IPS-NIHi7 (cell line): ENCODE measurements around the gene CAST.
A peak's percentile ranks its signal among the peaks of the same experiment; 100 is the strongest.
"Not testable (repeated sequence)": the region's sequence is repeated elsewhere in the genome, so short reads cannot be mapped to it uniquely, and the experiment has no call there.

Source experiments
- DNase-seq: peaks from one replicate; pipeline ENCODE4 v3.0.0; 2012; ENCODE audit warnings: mixed read lengths; ENCODE audit errors: extremely low spot score

Gene CAST

GRCh38 chr5:96712100-96712746, 50.0 kb downstream of the CAST start:
- no peak for DNase-seq

DNA sequence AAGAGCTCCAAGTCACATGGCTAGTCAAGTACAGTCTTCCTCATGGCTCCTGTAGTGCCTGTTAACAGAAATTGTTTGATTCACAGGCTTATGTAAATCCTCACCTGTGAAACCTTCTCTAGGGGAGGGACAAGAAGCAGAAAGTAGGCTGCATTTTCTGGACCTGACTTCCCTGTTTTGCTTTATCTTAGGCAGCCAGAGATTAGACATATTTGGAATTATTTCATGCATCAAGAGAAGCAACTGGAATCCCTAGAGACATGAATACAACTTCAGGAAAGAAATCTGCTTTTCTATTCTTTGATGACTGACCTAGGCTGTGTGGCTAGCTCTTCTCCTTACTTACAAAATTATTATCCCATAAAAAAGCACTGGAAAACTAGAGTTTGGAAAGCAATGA, 52.3 kb downstream of the CAST start:
- DNase-seq, result no peak

GRCh38 chr5:96714951-96715451, 52.8 kb downstream of the CAST start:
- peak; percentile 25 for DNase-seq

DNA sequence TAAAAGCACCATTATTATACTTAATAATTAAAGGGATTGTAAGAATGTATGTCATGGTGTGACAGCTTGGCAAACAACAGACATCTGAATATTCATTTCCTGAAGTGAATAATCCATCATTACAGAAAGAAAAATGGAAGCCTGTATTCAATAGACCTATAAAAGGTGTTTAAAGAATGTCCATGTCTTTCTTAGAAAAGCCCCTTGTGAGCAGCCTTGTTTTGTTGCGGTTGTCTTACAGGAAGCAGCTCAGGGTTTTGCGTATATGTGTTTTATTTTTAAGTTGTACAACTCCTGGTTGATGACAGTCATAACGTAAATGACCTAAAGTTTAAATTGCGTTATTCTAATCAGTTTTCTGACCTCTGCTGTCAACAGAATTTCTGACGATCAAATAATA, 53.8 kb downstream of the CAST start:
- no peak for DNase-seq

GRCh38 chr5:96716716-96717115, 54.5 kb downstream of the CAST start:
- no peak for DNase-seq

GRCh38 chr5:96717874-96718273, 55.7 kb downstream of the CAST start:
- DNase-seq, result no peak

GRCh38 chr5:96718635-96719077, 56.5 kb downstream of the CAST start:
- DNase-seq, result no peak

DNA sequence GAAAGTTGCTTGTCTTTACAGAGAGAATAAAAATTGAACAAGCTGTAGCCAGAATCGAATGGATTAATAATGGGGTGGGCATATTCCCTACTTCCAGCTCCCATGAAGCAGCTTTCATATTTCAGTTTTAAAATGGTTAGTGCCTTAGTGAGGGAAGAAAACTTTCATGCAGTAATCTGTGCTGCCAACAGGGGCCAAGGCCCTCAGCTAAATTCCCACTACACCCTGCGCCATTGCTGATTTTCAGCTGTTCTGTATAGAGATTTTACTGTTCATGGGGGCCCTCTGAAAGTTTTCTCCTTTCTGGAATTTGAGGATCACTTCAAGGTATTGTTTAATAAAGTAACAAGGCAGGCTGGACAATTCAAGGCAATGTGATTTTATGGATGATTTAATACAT, 58.2 kb downstream of the CAST start:
- DNase-seq, result no peak

DNA sequence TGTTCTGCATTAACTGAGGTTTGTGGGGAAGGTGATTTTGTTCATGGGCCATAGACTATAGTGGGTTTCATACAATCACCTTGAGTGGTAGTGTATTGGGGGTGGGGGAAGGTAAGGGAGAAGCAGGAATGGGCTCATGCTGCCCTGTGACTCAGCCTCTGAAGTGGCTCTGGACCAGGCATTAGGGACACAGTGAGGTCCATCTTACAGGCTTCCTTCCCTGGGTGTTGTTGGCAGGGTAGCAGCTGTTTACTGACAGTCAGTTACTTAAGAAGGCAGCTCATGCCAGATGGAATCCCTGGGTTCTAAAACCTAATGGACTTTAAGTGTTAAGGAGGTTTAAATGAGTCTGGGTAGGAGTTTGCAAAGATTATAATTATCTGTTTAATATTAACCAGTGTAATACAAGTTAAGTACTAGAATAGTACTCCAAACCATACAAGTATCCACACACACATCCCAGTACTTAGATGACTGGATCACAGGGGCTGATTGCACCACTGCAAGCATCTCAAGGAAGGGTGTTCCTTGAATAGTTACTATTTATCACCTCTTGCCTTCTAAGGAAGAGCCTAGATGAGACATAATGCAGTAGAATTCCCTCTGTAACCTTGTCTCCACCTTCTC, 59.3 kb downstream of the CAST start:
- no peak for DNase-seq

- DNase-seq, result no peak
Observed at GRCh38 chr5:96725257-96725656, 63.1 kb downstream of the CAST start.

DNA sequence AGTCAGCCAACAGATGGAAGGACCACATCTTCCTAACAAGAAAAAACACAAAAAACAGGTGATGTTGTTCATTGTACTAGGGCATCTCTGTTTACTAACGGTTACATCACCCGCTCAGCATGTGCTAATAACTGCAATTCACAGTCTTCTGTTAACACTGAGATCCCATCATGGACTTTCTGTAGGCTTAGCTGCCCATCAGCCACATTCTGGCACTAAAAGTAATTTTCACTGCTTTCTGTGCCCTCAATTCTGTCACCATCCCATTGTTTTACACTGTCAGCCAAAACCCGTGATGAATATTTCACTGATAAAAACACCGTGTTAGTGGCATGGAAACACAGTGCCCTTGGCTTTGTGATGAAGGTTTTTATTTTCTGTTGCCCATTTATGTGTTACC, 64.6 kb downstream of the CAST start:
- no peak for DNase-seq

DNA sequence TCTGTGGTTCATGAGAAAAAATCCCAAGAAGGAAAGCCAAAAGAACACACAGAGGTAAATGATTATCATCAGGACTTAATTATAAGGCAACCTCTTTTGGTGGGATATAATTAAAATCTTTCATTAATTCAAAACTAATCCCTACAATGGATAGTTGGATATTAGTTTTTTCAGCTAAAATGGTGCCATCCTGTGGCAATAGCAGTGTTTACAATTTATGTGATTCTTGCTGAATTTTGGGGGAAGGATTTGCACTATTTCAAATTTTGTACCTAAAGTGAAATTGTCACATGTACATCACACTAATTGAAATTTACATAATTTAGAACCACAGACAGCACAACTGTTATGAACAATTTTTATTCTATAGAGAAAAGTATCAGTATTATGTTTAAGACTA, 67.0 kb downstream of the CAST start:
- no peak for DNase-seq

DNA sequence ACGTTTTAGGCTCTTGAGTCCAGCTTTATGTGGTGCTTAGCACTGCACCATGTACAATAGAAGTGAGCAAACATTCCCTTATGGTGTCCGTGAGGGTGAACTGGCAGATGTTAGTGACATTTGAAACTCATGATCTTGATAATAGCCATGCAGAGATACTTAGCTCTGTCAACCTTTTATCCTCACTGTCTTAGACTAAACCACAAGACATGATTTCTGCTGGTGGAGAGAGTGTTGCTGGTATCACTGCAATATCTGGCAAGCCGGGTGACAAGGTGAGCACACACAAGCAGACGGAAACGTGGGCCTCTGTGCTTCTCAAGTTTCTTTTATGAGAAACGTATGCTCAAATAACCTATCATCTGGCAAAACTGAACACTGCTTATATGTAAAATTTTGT, 68.4 kb downstream of the CAST start:
- DNase-seq, result no peak

- DNase-seq, result peak; percentile 30
Observed at GRCh38 chr5:96733771-96734500, 71.8 kb downstream of the CAST start.

DNA sequence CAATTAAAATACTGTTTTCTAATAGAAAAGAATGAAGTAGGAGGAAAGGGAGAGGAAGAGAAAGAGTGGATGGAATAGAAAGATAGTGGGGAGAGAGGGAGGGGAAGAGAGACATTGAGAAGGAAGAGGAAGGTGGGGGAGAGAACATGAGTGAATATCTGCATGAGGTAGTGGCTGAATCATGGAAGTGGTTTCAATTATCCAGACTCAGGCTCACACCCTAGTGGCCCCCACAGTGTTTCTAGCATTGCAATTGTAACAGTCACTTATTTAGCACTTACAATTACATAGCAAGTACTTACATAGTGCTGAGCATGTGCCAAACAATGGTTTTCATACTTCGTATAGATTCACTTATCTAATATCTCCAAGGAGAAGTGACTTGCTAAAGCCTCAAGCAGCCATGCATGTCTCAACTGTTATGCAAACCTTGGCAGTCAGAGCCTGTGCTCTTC, 72.7 kb downstream of the CAST start:
- DNase-seq, result no peak

DNA sequence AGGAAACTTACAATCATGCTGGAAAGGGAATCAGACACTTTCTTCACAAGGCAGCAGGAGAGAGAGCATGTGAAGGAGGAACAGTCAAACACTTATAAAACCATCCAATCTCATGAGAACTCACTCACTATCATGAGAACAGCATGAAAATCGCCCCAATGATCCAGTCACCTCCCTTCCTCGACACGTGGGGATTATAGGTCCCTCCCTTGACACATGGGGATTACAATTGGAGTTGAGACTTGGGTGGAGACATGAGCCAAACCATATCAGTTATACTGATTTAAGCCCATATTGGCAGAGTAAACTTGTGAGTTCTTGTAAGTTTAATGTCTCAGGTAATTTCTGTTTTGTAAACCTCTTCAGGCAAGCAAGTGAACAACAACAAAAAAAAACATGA, 74.8 kb downstream of the CAST start:
- no peak for DNase-seq

DNA sequence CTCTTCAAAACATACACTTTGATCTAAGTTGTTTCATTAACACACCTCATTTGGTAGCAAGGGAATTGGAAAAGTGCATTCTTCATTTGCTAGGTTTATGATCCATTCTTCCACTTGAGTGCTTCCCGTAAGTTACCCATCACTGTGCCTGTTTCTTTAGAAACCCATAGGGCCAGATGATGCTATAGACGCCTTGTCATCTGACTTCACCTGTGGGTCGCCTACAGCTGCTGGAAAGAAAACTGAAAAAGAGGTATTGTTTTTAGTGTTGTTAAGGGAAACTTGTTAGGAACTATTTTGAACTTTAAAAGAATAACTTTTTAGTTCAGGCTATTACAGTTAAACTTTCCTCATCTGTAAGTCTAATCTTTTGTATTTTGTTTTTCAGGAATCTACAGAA, 78.9 kb downstream of the CAST start:
- no peak for DNase-seq

DNA sequence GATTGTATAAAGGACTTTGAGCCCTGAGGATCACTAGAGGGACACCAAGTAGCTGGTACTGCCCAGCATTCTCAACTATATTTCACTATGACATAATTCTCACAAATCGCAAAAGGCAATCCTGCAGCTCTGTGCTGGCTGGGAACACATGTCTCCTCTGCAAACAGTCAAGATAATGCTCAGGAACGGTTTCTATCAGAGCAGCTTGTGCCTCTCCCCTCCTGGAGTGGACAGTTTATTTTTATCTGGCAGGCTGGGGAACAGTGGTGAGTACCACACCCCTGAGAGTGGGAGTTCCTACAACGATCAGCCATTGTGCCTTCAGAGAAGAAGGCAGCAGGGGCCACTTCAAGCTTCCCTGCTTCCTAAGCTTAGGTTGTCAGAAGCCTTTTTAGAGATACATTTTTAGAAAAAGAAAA, 79.7 kb downstream of the CAST start:
- DNase-seq, result no peak

DNA sequence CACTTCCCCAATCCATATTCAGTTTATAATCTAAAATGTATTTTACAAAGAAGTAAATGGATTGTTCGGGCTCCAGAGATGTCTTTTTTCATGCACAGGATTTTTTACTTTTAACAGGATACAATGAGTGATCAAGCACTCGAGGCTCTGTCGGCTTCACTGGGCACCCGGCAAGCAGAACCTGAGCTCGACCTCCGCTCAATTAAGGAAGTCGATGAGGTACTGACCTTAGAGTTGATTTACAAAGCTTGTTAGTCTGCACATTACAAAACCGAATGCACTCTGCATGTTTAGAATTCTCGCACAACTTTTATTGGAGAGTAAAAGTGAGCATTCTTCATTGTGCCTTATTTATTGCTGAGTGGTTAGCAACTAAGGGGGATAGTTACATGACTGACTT, 80.4 kb downstream of the CAST start:
- DNase-seq, result no peak

DNA sequence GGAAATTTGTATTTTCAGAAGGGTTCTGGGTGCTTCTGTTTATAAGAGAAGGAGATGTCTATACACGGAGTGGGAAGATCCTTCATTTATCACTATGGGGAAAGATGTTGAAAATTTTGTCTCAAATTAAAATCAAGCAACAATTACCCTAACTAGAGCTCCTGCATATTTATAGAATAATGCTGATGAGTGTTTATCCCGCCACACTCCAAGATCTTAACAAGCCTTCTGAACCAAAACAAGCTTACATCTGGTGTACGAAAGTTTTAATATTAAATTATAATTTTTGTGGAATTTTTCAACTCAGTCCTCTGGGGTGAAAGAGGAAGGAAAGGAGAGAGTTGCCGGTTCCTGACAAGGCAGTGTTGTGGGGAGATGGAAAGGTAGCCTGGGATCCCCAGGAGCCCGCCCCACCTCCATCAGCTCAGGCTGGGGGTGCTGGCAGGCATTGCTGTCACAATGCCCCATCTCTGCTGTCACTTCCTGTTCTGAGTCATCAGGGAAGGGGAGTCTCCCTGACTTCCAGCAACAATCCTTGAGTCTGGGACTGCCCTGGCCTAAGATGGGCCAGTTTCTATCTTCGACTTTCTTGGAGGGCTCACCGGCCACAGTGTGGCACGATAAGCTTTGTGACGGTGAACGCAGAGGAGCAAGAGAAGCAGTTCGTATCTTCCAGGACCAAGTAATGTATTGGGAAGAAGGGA, 81.0 kb downstream of the CAST start:
- peak; percentile 30 for DNase-seq

DNA sequence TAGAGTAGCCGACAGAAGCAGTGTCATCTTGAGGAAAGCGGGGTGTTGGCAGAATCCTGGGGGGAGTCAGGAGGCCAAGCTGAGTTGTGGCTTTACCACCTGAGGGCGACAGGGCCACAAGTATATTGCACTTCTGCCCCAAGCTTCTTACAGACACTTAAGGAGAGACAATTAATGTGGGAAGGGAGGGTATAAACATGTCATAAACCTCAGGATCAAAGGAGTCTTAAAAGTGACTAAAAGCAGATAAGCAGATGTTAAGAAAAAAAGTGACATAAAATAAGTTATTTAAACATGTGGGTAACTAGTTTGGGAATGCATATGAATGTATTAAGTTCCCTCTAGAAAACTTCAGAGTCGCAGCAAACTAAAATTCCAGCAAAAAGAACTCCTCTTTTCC, 81.6 kb downstream of the CAST start:
- DNase-seq, result no peak

GRCh38 chr5:96744218-96744617, 82.0 kb downstream of the CAST start:
- not testable (repeated sequence) for DNase-seq
